K562 (cell line): ENCODE measurements around the gene PACRG. TPM values are rescaled to one million over a fixed set of nuclear protein-coding genes. Genes with fewer than 3 reads are reported as not detected.

Experiments used
- polyA plus RNA-seq, 8 experiments: library from polyadenylated mRNA; depleted of rRNA in 4 of 8; stranded (reverse) in 5 of 8; unstranded in 3 of 8; fragments of >200 nt; fragmentation: Nextera tagmentation in 2 of 8; fragmentation: Illumina TruSeq in 1 of 8; extraction: Ambion mirVana in 2 of 8; extraction: Trizol in 1 of 8; gene quantifications; 2 replicates each; pipeline versions ENCODE4 v1.2.1 to v1.2.3, GENCODE V29; 2011 to 2014; ENCODE audit warnings: inconsistent platforms in 1 of 8, missing spikeins in 1 of 8
- total RNA-seq, 7 experiments: library from RNA; depleted of rRNA in 6 of 7; stranded (reverse); fragments of >200 nt in 6 of 7; fragmentation: Illumina TruSeq in 2 of 7; extraction: Trizol in 2 of 7; gene quantifications; 2 replicates each; pipeline versions ENCODE4 v1.2.1 to v1.2.3, GENCODE V29; 2011 to 2021; ENCODE audit warnings: low replicate concordance in 1 of 7
- TF ChIP-seq, protein P1 (sequence below), 2 experiments: fragments of 450-650 bp; IDR thresholded peaks; 2 replicates each; pipeline ENCODE4 v1.6.1; 2016; ENCODE audit warnings: mild to moderate bottlenecking in 2 of 2, borderline replicate concordance in 1 of 2, low read depth in 1 of 2, moderate library complexity in 1 of 2

The PACRG gene
- total and polyA plus RNA-seq, 9 of the 15 experiments (the other 6 are each of a cell fraction or from before 2014, with no cell fraction given), result 0.04 TPM; not detected in 8

DNA sequence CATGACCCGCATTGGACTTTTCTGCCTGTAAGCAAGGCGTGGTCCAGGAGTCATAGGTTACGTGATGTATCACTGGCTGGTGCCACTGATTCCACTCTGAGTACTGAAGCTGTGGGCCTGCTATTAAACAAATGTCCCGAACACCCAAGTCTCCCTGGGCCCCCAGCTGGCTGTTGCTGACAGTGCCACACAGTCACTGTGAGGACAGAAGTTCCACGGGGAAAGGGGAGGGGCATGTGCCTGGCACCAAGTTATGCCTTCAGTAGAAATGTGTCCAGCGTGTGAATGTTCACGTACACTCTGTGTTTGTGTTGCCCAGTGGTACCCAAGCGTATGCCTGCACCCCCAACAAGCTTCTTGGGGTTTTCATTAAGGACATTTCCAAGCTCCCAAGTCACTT lies 515.3 kb downstream of the PACRG start (continued):
- TF ChIP-seq, protein P1, sequence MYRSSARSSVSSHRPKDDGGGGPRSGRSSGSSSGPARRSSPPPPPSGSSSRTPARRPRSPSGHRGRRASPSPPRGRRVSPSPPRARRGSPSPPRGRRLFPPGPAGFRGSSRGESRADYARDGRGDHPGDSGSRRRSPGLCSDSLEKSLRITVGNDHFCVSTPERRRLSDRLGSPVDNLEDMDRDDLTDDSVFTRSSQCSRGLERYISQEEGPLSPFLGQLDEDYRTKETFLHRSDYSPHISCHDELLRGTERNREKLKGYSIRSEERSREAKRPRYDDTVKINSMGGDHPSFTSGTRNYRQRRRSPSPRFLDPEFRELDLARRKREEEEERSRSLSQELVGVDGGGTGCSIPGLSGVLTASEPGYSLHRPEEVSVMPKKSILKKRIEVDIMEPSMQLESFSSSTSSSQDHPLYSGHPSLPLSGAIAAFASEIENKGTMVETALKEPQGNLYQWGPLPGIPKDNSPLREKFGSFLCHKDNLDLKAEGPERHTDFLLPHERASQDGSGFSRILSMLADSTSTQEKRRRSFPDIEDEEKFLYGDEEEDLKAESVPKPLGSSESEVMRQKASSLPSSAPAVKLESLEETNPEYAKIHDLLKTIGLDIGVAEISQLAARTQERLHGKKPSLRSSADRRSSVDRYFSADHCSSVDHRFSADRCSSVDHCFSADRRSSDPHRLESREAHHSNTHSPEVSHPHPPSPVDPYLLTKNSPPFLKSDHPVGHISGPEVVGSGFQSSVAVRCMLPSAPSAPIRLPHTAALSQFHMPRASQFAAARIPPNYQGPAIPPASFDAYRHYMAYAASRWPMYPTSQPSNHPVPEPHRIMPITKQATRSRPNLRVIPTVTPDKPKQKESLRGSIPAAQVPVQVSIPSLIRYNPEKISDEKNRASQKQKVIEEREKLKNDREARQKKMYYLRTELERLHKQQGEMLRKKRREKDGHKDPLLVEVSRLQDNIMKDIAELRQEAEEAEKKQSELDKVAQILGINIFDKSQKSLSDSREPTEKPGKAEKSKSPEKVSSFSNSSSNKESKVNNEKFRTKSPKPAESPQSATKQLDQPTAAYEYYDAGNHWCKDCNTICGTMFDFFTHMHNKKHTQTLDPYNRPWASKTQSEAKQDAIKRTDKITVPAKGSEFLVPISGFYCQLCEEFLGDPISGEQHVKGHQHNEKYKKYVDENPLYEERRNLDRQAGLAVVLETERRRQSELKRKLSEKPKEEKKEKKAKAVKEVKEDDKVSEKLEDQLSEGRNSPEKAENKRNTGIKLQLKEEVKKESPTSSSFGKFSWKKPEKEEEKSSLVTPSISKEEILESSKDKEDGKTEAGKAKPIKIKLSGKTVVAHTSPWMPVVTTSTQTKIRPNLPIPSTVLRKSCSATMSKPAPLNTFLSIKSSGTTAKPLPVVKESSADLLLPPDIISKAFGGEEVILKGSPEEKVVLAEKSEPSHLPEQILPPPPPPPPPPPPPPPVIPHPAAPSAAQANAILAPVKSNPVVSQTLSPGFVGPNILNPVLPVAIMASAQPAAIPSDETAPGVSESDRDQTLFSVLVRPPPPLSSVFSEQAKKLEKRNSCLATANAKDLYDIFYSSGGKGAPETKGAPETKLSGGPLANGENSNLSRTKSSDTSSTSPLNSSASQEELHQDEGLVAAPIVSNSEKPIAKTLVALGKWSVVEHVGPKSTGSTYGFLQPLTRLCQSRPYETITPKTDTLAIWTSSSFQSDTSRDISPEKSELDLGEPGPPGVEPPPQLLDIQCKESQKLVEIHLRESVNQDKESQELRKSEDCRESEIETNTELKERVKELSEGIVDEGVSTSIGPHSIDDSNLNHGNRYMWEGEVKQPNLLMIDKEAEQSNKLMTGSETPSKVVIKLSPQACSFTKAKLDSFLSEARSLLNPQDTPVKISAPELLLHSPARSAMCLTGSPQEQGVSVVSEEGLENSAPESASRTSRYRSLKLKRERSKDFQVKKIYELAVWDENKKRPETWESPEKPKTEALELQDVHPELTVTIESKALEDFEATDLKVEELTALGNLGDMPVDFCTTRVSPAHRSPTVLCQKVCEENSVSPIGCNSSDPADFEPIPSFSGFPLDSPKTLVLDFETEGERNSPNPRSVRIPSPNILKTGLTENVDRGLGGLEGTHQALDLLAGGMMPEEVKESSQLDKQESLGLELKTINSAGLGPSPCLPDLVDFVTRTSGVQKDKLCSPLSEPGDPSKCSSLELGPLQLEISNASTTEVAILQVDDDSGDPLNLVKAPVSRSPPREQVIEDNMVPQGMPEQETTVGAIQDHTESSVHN (IDR thresholded peaks at IDR 0.05; ENCODE audit: borderline replicate concordance in 1 of 2, low read depth in 1 of 2), result no peak
